ENCODE data around the gene HLTF. TPM values are rescaled to one million over a fixed set of nuclear protein-coding genes. Genes with fewer than 3 reads are reported as not detected.

HLTF gene
- total RNA-seq, 1 donor from 2014 or later, result 24.2 TPM

GRCh38 chr3:149020196-149020838 lies 66.0 kb downstream of the HLTF start:
- intact Hi-C loops (cut with micrococcal nuclease), result no loop called here

- intact Hi-C loops (cut with micrococcal nuclease), result no loop called here
Measured at GRCh38 chr3:149019580-149019979, 66.8 kb downstream of the HLTF start.

- intact Hi-C loops (cut with micrococcal nuclease), result loop anchor here (1.0 kb wide), 1 partner anchor 8 kb away; no protein-coding TSS in a partner anchor
Measured at GRCh38 chr3:149018247-149018646, 68.1 kb downstream of the HLTF start.

GRCh38 chr3:149016669-149017541 lies 69.4 kb downstream of the HLTF start:
- intact Hi-C loops (cut with micrococcal nuclease), result no loop called here

GRCh38 chr3:149016242-149016641 lies 70.1 kb downstream of the HLTF start:
- intact Hi-C loops (cut with micrococcal nuclease), result no loop called here

GRCh38 chr3:149015393-149015792 lies 70.9 kb downstream of the HLTF start:
- intact Hi-C loops (cut with micrococcal nuclease), result no loop called here

GRCh38 chr3:149013726-149014125 lies 72.6 kb downstream of the HLTF start:
- intact Hi-C loops (cut with micrococcal nuclease), result no loop called here

GRCh38 chr3:149011676-149012075 lies 74.7 kb downstream of the HLTF start:
- intact Hi-C loops (cut with micrococcal nuclease), result no loop called here

GRCh38 chr3:149010966-149011365 lies 75.4 kb downstream of the HLTF start:
- intact Hi-C loops (cut with micrococcal nuclease), result loop anchor here (1.0 kb wide), 1 partner anchor 7 kb away; no protein-coding TSS in a partner anchor

GRCh38 chr3:149010504-149010951 lies 75.8 kb downstream of the HLTF start:
- intact Hi-C loops (cut with micrococcal nuclease), result loop anchor here (1.0 kb wide), 1 partner anchor 8 kb away; no protein-coding TSS in a partner anchor

GRCh38 chr3:149009732-149010131 lies 76.6 kb downstream of the HLTF start:
- intact Hi-C loops (cut with micrococcal nuclease), result loop anchor here (1.0 kb wide), 2 partner anchors 9 to 18 kb away; partner anchors contain the start of gene GYG1

GRCh38 chr3:149007567-149008257 lies 78.6 kb downstream of the HLTF start:
- intact Hi-C loops (cut with micrococcal nuclease), result no loop called here

- intact Hi-C loops (cut with micrococcal nuclease), result no loop called here
Measured at GRCh38 chr3:149005416-149005815, 80.9 kb downstream of the HLTF start.

- intact Hi-C loops (cut with micrococcal nuclease), result no loop called here
Measured at GRCh38 chr3:149004622-149005021, 81.7 kb downstream of the HLTF start.

- intact Hi-C loops (cut with micrococcal nuclease), result no loop called here
Measured at GRCh38 chr3:149003653-149004305, 82.6 kb downstream of the HLTF start.

GRCh38 chr3:149001727-149002126 lies 84.6 kb downstream of the HLTF start:
- intact Hi-C loops (cut with micrococcal nuclease), result no loop called here

GRCh38 chr3:149000206-149000745 lies 86.1 kb downstream of the HLTF start:
- intact Hi-C loops (cut with micrococcal nuclease), result no loop called here

GRCh38 chr3:148999806-149000205 lies 86.5 kb downstream of the HLTF start:
- intact Hi-C loops (cut with micrococcal nuclease), result no loop called here

GRCh38 chr3:148998715-148999423 lies 87.5 kb downstream of the HLTF start:
- intact Hi-C loops (cut with micrococcal nuclease), result no loop called here

GRCh38 chr3:148998297-148998696 lies 88.0 kb downstream of the HLTF start:
- intact Hi-C loops (cut with micrococcal nuclease), result no loop called here
